ENCODE results near the gene KCNMA1.
"Not testable (repeated sequence)": the region's sequence is repeated elsewhere in the genome, so short reads cannot be mapped to it uniquely, and the experiment has no call there.

KCNMA1 gene

DNA sequence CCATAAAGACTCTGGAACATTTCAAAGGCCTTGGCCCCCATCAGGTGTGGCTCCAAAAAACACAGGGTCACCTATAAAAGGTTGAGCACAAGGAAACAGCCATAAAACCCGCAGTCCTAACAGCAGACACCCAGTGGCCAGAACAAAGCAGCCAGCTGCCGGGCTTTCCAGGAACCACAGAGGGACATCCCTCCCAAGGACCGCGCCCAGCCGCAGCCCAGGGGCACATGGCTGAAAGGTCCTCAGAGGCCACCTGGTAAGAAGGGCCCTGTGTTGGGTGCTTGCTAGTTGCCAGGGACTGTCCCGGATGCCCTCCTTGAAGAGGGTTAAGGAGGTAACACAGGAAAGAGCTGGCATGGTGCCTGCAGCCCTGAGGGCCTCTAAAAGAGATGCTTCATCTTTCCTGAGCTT, 32.7 kb downstream of the KCNMA1 start:
- no peak for DNase-seq (ENCODE audit: low read depth)

DNA sequence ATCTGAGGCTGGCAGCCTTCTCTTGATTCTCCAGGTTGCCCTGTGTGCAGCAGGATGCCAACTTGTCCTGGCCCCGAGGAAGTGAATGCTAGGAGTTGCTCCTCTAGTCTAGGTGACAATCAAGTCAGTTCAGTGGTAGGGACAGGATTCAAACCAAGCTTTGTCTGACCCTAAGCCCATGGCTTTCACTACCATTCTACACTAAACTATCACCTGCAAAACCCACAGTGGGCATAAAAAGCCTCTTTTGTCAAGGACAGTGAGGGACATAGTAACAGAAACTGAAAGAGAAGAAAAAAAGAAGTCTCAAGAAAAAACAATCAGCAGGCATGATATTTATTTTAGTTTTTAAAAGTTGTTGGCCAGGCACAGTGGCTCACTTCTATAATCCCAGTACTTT, 33.5 kb downstream of the KCNMA1 start:
- no peak for DNase-seq (ENCODE audit: low read depth)

GRCh38 chr10:77603534-77603927, 34.1 kb downstream of the KCNMA1 start:
- DNase-seq (ENCODE audit: low read depth), result no peak

DNA sequence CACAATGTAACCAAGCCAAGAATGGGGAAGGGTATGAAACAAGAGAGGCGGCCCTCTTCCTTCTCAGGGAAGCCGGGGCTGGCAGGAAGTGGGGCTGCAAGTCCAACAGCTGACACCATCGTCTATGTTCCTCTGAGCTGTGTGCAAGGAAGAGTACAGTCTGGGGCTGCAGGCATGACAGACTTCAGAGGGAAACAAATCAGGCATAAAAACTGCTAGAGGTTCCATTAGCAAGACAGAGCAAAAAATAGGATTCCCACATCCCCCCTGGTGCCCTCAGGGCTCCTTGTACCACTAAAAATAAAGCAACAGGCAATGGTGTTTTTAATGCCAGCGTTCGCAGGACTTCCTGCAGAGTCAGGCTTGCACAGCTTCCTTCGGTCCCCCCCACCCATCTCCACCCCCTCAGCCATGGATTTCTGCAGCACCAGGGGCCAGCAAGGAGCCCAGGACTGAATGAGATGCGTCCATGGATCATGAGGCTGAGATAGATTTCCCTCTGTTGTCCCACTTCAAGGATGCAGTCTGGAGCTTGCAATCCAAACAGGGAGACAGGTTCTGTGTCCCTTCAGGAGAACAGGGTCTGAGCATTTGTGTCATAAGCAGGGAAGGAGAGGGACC, 34.6 kb downstream of the KCNMA1 start:
- no peak for DNase-seq (ENCODE audit: low read depth)

- no peak for DNase-seq (ENCODE audit: low read depth)
Measured at GRCh38 chr10:77602231-77602912, 35.2 kb downstream of the KCNMA1 start.

- DNase-seq (ENCODE audit: low read depth), result no peak
Measured at GRCh38 chr10:77601488-77601887, 36.1 kb downstream of the KCNMA1 start.

DNA sequence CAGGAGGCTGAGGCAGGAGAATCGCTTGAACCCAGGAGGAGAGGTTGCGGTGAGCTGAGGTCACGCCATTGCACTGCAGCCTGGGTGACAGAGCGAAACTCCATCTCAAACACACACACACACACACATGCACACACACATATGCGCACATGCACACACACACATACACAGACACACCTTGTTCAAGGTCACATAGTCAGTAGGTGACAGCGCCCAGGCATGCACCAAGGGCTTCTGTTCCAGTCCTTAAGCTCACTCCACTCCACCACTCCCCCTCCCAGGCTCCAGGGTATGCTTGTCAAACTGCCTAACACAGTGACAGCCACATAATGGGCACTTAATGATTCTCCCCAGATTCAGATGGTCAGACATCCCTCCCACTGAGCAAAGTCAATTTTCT, 37.0 kb downstream of the KCNMA1 start:
- DNase-seq (ENCODE audit: low read depth), result no peak

- no peak for DNase-seq (ENCODE audit: low read depth)
Measured at GRCh38 chr10:77599651-77600050, 38.0 kb downstream of the KCNMA1 start.

DNA sequence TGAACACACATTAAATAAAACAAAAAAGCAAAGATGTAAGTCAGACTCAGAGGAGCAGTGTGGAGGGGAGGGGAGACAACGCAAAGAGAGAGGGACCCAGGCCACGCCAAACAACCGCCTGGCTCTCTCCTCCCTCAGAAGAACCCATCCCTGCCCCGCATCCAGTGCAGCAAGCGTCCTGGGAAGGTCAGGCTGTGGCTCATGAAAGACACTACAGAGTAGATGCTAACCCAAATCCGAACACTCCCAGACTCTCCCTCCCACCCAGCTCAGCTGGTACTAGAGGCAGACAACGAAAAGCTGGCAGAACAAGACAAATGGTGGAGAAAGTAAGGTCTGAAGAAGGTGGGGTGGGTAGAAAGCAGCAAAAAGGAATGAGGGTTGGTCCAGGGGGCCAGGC, 39.0 kb downstream of the KCNMA1 start:
- DNase-seq (ENCODE audit: low read depth), result no peak

DNA sequence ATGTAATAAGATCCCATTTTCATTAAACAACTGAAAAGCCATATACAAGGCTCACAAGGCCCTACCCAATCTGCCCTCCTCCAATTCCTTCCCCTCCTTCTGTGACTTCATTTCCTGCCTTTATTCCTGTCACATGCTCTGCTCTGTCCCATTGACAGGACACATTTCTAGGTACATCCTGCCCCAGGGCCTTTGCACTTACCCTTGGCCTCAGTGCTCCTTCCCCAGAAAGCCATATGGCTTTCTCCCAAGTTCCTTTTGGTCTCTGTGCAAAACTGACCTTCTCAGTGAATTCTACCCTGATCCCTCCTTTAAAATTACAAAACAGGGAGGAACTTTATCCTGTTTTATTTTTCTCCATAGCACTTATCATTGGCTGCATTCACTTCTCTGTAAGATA, 40.0 kb downstream of the KCNMA1 start:
- no peak for DNase-seq (ENCODE audit: low read depth)

GRCh38 chr10:77594471-77594783, 43.2 kb downstream of the KCNMA1 start:
- DNase-seq (ENCODE audit: low read depth), result no peak

GRCh38 chr10:77593771-77594470, 43.7 kb downstream of the KCNMA1 start:
- DNase-seq (ENCODE audit: low read depth), result no peak

DNA sequence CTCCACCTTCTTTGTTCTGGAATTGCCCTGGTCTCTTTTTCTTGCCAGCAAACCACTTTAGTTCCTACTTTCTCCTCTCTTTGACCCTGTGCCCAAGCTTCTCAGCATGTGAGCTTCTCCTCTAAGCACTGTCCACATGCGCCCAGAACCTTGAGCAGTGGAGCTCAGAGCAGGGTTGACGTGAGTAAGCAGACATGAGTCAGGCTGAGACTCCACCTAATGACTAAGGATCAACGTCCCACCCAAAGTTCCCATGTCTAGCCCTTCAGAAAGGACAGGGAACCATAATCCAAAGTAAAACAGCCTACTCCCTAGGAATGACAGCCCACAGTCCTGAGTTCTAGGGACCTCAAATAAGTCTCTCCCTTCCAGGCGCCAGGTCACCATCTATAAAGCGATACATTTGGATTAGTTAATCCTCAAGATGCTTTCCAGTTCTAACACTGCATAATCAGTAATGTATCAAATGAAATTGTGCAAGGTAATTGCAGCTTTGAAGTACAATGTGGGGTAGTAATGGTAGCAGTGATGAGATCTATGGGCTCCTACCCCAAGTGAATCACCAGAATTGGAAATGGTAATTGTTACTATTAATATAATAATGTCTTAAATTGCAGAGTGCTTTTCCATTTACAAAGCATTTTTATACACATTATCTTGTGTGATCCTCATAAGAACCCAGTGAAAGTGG, 44.5 kb downstream of the KCNMA1 start:
- peak; percentile 92 for DNase-seq (ENCODE audit: low read depth)

GRCh38 chr10:77592510-77592909, 45.1 kb downstream of the KCNMA1 start:
- no peak for DNase-seq (ENCODE audit: low read depth)

- DNase-seq (ENCODE audit: low read depth), result no peak
Measured at GRCh38 chr10:77591238-77591880, 46.2 kb downstream of the KCNMA1 start.

DNA sequence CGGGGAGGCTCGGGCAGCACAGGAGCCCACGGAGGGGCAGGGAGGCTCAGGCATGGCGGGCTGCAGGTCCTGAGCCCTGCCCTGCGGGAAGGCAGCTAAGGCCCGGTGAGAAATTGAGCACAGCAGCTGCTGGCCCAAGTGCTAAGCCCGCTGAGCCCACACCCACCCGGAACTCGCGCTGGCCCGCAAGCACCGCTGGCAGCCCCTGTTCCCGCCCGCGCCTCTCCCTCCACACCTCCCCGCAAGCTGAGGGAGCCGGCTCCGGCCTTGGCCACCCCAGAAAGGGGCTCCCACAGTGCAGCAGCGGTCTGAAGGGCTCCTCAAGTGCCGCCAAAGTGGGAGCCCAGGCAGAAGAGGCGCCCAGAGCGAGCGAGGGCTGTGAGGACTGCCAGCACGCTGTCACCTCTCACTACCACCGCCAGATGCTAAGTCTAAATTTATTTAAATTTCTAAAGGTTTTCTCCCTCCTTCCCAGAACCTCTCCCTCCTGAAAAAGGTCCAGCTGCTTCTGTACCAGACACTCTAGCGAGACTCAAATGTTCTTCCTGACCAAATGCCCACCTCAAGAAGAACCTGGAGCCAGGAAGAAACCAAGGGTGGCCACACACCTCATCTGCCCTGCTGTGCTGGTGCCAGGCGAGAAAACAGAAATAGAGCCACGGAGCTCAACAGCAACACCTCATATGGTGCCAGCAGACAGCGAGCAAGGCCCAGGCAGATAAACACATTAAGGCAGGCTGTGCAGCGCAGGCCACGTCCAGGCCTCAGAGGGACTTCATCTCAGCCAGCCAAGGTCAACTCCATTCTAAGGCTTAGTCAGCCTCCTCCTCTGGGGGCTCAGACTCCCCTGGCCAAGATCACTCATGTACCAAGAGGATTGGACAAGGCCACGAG, 47.0 kb downstream of the KCNMA1 start:
- no peak for DNase-seq (ENCODE audit: low read depth)

GRCh38 chr10:77589703-77590102, 47.9 kb downstream of the KCNMA1 start:
- DNase-seq (ENCODE audit: low read depth), result not testable (repeated sequence)

DNA sequence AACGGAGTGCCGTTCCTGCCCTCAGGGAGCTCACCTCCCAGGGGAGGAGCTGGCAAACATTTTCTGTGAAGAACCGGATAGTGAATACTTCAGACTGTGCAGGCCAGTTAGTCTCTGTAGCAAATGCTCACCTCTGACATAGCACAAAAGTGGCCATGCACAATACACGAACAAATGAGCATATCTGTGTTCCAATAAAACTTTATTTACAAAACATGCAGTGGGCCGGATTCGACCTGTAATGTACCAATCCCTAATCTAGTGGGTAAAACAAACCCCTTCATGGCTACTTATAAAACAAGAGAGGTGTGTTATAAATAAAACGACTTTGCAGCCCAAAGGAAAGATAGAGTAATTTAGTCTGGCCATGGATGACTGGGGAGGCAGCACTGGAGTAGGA, 48.7 kb downstream of the KCNMA1 start:
- DNase-seq (ENCODE audit: low read depth), result no peak

DNA sequence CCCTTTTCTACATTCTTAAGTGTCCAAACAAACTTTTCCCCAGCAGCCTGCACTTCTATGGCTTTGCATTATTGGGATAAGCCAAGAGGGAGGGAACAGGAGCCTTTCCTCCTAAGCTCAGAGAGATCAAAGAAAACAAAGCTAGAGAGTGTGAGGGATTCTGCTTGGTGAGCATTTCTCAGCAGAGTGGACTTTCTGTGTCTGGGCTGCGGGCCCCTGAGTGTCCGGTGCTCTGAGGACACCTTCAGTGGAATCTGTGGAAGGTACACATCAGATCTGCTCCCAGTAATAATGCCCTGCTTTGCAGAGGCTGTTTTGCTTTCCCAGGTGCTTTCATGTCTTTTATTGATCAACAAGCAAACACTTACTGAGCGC, 50.2 kb downstream of the KCNMA1 start:
- no peak for DNase-seq (ENCODE audit: low read depth)

- DNase-seq (ENCODE audit: low read depth), result peak; percentile 84
Measured at GRCh38 chr10:77586719-77587415, 50.7 kb downstream of the KCNMA1 start.

DNA sequence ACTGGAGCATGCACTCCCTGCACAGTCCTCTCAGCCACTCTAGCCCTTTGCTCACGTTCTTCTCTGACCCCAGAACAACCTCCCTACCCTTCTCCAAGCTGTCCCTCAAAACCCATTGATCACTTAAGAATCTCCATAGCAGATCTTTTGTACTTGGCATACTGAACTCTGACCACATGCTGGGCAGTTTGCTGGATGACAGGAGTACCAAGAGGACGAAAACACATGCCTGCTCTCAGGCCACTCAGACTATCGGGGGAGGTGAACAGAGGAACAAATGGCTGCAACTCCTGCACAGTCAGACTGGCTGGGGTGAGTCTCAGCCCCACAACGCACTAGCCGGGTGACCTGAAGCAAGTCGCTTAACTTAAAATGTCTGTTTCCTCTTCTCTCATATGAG, 52.7 kb downstream of the KCNMA1 start:
- no peak for DNase-seq (ENCODE audit: low read depth)

All from GM04504 (cell line).